ENCODE results near the gene PIM3.
A peak's percentile ranks its signal among the peaks of the same experiment; 100 is the strongest.

PIM3 gene

DNA sequence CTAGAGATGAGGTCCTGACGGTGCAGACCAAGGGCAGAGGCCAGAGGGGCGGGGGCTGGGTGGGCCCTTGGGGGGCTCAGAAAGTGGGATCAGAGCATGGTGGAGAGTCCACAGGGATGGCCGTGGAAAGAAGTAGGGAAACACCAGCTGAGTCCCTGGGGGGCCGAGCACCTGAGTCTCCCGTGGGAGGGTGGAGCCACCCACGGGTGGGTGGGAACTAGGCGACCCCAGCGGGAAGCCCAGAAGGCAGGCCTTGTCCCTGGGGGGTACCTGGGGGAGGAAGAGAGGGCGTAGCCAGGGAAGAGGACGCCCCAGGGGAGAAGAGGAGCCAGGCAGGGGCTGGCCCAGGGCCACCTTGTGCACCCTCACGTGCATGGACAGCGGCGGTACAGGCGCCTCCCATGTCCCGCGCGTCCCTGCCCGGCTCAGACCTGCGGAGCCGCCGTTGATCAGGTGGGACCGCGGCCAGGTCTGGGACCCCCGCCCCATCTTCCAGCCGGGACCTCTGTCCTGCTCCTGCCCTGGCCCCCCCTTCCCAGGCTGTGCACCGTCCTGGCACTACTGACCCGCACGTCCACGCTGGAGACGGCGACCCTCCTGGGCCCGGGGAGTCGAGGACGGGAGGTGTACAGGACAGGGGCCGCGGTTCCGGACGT, 31.9 kb upstream of the PIM3 start:
- DNase-seq: no peak

DNA sequence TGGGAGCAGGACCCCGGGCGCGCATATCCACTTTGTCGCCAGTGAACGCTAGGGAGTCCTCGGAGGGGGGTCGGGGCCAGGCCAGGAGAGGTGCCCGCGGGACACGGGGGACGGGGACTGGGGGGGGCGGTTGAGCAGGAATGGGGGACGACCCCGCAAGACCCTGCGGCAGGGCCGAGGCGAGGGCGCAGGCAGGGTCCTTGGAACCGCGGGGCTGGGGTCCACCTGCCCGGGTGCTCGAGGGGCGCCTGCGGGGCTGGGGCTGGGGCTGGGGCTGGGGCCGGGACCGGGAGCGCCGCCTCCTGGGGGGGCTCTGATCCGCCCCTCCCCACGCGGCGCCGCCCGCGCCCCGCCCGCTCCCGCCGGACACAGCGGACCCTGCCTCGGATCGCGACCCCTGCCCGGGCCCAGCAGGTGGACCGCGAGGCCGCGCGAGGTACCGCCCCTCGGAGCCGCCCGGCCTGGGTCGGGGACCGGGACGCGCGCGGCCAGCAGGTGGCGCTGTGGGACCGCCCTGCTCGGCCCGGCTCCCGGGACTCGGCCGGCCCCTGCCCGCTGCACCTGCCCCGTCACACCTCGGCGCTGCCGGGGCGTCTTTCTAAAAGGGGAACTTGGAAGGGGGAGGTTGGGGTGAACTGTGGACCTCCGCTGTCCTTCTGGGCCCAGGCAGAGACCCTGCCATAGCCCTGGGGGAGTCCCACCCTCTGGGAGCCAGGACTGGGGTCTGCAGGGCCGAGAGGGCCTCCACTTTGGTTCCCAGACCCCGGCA, 31.2 kb upstream of the PIM3 start:
- DNase-seq: peak; percentile 78 to 79

DNA sequence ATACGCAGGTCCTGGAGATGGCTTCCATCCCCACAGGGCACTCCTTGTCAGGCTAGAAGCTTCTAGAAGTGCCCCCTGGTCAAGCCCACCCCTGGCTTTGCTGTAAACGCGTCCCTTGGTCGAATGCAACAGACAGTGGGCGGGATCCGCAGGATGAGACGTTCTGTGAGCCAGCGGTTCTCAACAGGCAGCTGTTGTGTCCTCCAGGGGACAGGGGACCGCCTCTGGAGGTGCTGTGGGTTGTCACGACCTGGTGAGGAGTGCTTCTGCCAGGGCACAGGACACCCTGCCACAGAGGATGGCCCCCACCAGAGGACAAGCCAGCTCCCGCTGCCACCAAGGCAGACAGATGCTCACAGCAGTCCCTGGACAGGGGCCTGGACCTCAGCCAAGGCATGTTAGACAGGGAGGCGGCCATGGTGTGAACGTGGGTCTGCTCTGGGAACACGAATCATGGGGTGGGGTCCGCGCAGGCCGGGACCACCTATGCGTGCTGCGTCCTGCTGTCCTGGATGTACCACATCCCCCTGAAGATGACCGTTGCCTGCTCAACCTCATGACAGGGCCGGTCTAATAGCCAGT, 30.5 kb upstream of the PIM3 start:
- DNase-seq: no peak

DNA sequence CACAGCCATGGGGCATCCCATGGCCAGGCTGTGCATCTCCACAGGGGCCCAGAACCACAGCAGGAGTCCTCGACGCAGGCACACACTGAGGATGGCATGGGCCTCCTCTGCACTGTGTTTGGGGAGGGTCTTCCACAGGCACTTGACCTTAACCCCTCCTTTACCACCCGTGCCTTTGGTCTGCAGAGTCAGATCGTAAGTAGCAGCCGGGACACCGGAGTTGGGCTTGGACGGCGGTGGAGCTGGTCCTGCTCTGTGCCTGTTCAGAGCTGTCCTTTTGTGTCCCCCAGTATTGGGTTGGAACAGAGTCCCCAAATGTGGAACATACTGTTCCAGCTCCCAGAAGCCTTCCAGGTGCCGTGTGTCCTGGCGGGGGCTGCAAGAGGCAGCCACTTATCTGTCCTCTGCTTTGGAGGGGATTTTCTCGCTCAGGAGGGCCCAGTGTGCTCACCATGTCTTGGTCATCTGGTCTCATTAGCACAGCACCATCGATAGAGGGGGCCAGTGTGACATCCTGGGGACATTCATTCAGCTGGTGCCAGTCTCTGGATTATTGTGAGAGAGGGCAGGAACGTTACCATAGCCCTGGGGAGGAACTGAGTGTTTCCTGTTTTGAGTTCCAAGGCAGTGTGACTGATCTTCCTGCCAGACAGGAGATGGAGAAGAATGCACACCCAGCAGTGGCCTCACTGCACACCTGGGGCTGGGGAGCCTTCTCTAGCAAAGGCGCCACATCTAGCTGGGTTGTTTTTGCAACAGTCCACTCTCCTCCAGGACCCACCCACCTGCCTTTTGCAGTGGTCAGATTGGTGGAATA, 29.8 kb upstream of the PIM3 start:
- DNase-seq: peak; percentile 52 to 64

DNA sequence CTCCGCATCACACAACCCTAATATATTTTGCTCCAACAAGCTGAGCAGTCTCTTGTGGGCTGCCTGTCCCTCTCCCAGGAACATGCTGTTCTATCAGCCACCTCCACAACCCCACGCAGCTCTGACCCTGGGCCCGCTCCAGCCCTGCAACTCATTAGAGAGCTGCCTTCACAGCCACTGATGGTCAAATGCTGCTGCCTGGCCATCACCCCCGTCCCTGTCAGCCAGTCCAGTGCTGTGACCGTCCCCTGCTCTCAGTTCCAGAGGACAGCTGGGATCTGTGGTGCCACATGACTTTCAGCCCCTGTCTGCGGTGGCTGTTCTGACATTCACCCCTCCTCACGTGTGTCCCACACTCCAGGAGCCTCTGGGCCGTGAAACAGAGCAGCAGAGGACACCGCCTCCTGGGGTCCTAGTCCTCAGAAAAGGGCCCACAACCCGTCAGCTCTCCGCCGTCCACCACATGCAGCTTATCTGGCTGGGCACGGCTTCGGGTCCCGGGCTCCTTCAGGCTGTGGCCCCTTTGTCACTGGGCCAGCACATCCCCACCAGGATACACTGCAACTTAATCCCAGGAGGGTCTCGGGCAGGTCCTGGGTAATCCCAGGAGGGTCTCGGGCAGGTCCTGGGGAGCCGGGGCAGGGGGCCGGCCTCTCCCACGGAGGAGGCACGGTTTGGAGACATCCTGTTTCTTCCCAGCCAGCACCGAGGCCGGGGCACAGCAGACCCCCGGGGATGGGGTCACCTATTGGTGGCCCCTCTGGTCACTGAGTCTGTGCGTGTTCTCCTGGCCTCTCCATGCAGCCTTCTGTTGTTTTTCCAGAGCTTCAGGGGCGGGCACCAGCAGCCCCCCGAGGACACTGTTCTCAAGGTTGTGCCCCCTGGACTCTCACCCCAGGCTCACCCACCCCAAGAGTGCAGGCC, 27.1 kb upstream of the PIM3 start:
- no peak for DNase-seq

DNA sequence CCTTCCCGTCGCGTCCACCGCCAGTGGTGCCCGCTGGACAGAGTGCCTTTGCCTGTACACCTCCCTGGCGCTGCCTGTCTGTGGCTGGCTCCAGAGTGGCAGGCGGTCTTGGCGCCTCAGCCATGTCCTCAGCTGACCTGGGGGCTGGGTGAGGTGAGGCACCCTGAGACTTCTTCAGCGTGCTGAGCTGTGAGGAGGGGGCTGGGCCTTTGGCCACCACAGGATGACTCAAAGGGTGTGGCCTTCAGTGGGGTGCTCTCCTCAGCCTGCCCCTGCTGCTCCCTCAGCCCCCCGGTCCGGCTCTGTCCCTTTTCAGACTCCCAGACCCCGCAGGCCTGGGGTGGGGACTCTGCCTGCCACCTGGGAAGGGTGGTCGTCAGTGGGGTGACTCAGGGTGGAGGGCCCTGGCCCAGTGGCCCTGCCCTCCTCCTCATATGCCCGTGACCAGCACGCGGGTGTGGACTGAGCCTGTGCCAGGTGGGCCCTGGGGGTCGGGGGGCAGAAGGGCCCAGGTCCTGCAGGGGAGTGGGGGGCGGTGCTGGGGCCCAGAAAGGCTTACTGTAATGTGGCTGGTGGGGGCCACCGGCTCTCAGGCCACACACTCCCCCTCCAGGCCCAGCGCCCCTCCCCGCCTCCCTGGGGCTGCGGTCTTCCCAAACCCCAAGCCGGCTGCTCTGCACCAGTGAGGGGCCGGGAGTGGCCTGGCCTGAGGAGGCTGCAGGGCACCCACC, 26.2 kb upstream of the PIM3 start:
- DNase-seq: peak in 1 of 2 donors; percentile 28

DNA sequence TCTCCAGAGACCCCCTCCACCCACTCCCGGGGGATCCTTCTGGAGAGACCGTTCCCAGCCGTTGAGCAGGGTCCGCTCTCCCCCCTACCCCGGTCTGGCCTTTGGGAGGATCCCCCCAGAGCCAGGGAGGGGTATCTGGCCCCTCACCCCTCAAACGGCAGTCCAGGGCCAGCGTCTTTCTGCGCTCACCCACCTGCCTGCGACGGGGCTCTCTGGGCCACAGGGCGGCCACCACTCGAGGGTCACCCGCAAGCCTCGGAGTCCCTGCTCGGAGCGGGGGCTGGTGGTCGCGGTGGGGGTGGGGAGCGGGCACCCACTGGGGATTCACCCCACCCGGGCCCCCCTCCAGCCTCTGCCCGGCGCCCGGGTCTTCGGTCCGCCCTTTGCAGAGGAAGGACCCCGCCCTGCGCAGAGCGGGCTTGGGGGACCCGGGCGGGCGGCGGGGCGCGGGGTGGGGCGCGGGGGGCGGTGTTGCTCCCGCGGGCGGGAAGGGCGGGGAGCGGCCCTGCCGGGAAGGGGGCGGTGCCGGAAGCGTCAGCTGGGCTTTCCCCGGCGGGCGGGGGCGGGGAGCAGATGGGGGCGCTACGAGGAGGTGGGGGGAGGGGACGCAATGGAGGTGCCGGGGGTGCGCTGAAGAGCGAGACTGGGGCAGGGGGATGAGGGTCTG, 25.5 kb upstream of the PIM3 start:
- peak; percentile 96 for DNase-seq

DNA sequence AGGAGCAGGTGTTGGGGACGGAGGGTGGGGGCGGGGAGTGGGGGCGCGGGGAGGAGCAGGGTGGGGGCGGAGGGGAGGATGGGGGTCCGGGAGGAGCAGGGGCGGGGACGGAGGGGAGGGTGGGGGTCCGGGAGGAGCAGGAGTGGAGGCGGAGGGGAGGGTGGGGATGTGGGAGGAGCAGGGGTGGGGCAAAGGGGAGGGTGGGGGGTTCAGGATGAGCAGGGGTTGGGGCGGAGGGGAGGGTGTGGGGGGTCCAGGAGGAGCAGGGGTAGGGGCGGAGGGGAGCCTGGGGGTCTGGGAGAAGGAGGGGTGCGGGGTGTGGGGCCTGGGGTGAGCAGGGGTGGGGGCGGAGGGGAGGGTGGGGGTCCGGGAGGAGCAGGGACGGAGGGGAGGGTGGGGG, 25.0 kb upstream of the PIM3 start:
- DNase-seq: peak; percentile 64 to 67

DNA sequence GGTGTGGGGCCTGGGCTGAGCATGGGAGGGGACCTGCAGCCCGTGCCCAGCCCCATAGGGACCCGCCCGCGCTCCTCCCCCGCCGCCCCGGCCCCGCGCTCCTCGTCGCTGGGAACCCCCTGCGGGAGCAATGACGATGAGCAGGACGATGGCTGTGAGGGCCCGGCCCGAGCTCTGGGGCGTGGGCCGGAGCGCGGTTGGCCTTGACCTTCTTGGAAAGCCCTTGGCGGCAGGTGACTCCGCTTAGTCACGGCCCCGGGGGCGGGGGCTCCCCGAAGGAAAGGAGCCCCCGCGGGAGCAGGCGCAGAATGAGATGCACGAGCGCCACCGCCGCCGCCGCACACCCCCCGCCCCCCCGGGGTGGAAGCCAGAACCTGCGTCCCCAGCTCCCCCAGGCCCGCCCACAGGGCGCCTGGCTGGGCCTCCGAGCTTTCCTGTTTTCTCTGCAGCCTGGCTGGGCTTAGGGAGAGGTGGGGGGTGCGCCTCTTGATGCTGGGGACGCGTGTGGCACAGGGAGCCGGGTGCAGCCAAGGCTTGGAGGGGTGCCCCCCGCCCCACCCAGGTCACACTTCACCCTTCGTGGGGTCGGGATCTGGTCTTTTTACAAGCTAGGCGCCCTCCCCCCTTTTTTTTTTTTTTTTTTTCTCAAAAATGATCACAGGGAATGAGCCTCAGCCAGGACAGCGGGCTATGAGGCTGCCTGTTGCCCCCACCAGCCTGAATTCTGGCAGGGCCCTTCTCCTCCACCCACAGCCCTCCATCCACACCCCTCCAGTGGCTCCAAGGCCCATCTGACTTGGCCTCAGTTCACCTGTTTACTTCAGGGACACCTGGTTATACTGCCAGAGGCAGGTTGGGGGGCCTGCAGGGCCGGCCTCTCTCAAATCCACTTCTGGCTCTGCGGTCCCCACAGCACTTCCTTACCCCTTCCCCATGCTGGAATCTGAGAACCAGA, 24.3 kb upstream of the PIM3 start:
- peak; percentile 98 to 99 for DNase-seq

DNA sequence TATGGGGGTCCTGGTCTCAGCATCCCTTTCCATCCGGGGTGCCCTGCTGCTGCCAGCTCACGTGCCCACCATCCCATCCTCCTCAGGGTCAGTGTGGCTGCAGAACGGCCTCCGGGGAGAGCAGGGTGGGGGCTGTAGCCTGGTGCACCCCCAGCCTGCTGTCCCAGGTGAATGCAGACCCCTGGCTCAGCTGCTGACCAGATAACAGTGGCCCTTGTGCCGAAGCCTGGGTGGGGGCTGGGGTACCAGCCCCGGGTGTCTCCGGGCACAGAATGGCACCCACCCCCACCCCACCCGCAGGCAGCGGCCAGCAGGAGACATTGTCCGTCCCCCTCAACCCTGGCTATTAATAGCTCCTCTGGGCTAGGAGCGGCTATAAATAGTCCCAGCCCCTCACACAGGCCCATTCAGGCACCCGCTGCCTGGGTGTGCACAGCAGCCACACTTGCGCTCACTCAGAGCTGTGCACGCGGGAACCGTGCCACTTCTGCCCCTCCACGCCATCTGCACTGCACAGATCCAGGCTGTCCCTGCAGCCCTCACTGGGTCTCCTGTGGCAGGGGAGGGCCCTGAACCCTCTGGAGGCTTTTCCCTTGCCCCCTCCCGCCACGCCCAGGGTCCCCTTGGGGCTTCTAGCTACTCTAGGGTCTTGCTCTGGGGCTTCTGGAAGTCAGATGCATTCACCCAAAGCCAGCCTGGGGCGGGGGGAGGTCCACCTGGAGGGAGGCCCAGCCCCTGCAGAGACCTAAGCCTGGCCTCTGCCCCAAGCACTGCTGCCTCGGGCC, 23.4 kb upstream of the PIM3 start:
- DNase-seq: no peak

DNA sequence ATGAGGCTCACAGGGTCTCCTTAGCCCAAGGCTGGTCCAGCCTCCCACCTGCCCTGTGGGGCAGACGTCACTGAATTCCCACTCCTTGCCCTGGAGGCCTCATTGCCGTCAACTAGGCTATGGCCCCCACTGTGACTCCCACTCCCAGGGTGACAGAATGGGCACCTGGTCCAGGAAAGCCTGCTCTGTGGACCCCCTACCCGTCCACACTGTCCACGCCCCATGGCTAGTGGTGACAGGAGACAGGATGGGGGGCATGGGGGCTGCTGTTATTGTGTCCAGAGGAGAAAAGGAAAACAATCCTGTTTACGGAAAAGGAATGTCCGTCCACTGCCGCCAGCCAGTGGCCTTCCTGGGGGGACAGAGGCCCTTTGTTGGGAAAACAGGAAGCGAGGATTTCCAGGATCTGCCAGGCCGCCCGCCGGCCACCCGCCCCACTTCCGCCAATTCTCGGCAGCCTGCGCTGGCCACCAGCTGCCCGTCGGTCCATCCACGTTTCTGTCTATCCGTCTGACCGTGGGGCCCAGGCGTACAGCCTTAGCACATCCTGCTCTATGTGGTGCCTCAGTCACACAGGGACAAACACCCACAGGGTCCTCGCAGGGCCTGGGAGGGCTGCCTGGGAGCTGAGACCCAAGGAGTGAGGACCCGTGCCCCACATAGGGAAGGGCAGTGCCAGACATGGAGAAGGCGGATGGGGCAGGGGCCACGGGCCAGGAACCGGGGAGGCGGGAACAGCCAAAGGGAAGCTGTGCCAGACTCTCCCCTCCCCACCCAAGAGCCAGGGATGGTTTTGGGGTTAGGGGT, 22.6 kb upstream of the PIM3 start:
- DNase-seq: no peak

DNA sequence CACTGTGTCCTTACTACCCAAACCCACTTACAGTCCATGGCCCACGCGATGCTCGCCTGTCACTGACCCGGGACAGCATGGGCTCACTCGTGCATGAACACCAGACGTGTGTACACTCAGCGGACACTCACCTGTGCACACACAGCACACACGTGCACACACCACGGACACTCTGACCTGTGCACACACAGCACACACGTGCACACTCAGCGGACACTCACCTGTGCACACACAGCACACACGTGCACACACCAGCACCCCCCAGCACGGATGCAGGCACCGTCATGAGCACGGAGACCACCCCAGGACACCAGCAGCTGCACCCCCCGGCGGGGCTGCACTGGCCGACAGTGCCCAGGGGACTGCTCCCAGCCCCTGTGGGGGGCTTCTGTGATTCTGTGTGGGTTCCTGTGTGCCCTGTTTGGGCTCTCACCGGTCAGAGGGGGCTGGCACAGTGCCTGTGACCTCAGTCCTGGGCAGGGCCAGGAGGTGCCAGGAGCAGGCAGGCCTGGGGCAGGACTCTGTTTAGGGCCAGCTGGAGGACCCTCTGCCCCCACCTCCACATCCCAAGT, 21.9 kb upstream of the PIM3 start:
- DNase-seq: no peak

DNA sequence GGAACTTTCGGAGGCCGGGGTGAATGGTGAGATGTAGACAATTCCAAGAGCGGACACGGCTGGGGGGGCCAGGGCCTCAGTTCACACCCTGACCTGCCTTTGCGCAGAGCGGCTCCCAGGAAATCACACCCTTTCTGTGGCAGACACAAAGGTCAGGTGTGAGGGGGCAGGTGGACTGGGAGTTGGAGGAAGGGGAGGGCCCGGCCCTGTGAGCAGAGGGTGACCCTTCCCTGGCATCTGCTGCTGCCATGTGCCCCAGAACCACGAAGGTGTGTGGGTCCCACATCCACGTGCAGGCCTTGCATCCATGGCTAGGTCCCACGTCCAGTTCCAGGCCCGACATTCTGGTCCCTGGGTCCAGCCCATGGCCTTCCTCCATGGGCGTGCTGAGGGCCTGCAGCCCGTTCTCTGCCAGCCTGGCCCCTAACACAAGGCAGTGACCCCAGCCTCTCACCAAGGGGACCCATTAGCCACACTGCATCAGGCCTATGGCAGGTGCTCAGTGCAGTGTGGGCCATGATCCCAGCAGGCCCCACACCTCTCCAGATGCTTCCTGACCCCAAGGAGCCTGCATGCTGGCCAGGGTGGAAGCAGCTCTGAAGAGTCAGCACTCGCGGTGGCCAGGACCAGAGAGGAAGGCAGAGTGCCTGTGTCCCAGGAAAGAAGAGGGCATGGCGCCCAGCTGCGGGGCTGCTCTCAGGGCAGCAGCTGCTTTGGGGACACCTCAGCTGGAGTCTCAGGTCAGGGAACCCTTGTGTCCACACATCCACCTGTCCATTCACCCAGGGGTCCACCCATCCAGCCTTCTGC, 18.9 kb upstream of the PIM3 start:
- no peak for DNase-seq

DNA sequence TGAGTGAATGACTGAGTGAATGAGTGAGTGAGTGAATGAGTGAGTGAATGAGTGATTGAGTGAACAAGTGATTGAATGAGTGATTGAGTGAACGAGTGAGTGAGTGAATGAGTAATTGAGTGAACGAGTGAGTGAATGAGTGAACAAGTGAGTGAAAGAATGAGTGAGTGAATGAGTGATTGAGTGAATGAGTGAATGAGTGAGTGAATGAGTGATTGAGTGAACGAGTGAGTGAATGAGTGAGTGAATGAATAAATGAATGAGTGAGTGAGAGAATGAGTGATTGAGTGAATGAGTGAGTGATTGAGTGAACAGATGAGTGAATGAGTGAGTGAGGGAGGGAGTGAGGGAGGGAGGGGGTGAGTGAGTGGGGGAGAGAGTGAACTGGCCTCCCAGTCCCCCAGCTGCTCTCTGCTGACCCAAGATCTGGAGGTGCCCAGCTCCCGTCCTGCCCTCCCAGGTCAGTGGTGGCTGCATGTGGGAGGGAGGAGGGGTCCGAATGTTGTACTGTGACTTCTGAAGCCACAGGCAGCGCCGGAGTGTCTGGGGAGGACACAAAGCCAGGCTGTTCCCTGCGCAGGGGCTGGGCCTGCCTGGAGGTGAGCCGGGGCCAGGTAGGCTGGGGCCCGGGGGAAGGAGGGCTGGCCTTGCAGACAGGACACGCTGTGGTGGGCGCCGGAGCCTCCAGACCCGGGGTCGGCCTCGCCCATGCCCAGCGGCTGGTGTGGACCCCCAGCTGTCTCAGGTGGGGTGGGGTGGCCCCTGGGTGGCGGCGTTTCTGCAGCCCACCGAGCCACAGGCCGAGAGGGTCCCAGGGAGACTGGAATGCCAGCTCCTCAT, 17.8 kb upstream of the PIM3 start:
- no peak for DNase-seq

DNA sequence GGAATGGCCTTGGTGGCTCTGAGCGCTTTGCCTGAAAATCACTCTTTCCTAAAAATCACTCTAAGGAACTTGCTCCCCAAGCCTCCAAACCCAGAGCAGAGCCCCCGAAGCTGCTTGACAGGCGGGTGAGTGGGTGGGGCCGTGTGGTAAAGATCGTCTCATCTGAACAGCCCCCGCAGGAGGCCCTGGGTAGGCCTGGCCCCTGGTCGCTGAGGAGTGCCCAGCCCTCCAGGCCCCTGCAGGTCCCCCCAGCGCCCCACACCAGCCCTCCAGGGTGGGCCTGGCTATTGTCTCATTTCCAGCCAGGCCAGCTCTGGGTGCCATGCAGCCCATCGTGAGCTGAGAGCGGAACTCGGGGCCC, 17.2 kb upstream of the PIM3 start:
- DNase-seq: no peak

Measured in activated CD4-positive, alpha-beta T cell treated with anti-CD3 and anti-CD28 coated beads for 4 hours (primary cell).